H1 (cell line): ENCODE results near the gene TMEM254. TPM values are rescaled to one million over a fixed set of nuclear protein-coding genes. Genes with fewer than 3 reads are reported as not detected.
A peak's percentile ranks its signal among the peaks of the same experiment; 100 is the strongest.
"Not testable (repeated sequence)": the region's sequence is repeated elsewhere in the genome, so short reads cannot be mapped to it uniquely, and the experiment has no call there.

Experiments
- CTCF ChIA-PET: fragments of 300-600 bp; sonication (Branson Sonifier 250); formaldehyde crosslinking; loops from one replicate; lab custom pipeline; 2021; ENCODE audit not compliant: partially characterized antibody; lab: Charles Lee
- POLR2A ChIA-PET: fragments of 300-600 bp; sonication (Branson Sonifier 250); formaldehyde crosslinking; loops from one replicate; lab custom pipeline; 2021; ENCODE audit warnings: inconsistent platforms; ENCODE audit not compliant: partially characterized antibody; lab: Charles Lee
- DNase-seq, 2 experiments: peaks; one replicate each; pipeline versions ENCODE4 v3.0.0 to v3.0.0-alpha.2; 2010 to 2022; ENCODE audit warnings: low spot score in 2 of 2, low read depth in 1 of 2, mixed read lengths in 1 of 2
- FAIRE-seq: peaks from 2 replicates; lab custom pipeline; 2011; peaks lifted over from hg19 to GRCh38; lab: Jason Lieb, UNC
- H2AFZ ChIP-seq: 2 replicates; pipeline ENCODE4 v1.8.1; 2012; ENCODE audit warnings: low read length, inconsistent platforms
- H2AK5ac ChIP-seq: 2 replicates; pipeline ENCODE4 v1.6.1; 2013; ENCODE audit warnings: low read depth, low read length
- H2BK120ac ChIP-seq: replicated peaks from 2 replicates; pipeline ENCODE3; 2013; ENCODE audit warnings: low read depth, low read length, inconsistent platforms
- H2BK12ac ChIP-seq: 2 replicates; pipeline ENCODE4 v1.6.1; 2013; ENCODE audit warnings: low read depth, low read length
- H2BK15ac ChIP-seq: 2 replicates; pipeline ENCODE4 v1.6.1; 2013; ENCODE audit warnings: low read length
- H2BK20ac ChIP-seq: 2 replicates; pipeline ENCODE4 v1.6.1; 2013; ENCODE audit warnings: low read length
- H2BK5ac ChIP-seq: 2 replicates; pipeline ENCODE4 v1.6.1; 2013; ENCODE audit warnings: low read depth, low read length
- H3K14ac ChIP-seq: 2 replicates; pipeline ENCODE4 v1.6.1; 2013; ENCODE audit warnings: inconsistent platforms; ENCODE audit not compliant: insufficient read length
- H3K18ac ChIP-seq: 2 replicates; pipeline ENCODE4 v1.6.1; 2013; ENCODE audit warnings: low read length; ENCODE audit errors: extremely low read depth
- H3K23ac ChIP-seq: 2 replicates; pipeline ENCODE4 v1.6.1; 2013; ENCODE audit warnings: inconsistent platforms; ENCODE audit not compliant: insufficient read length
- H3K23me2 ChIP-seq: 2 replicates; pipeline ENCODE4 v1.6.1; 2013; ENCODE audit warnings: low read depth, low read length
- H3K27ac ChIP-seq: 2 replicates; pipeline ENCODE4 v1.6.1; 2011; ENCODE audit warnings: low read depth, low read length, inconsistent platforms
- H3K27me3 ChIP-seq, 4 experiments: replicated peaks in 1 of 4; 1 replicate in 1 of 4; 2 replicates in 3 of 4; pipeline versions ENCODE4 v1.6.1 to v1.8.1; 2011 to 2013; ENCODE audit warnings: low read length in 3 of 4, mild to moderate bottlenecking in 3 of 4, inconsistent platforms in 2 of 4, mixed read lengths in 2 of 4, moderate library complexity in 1 of 4; ENCODE audit not compliant: control insufficient read depth in 3 of 4, insufficient read depth in 3 of 4; ENCODE audit errors: extremely low read depth in 1 of 4
- H3K36me3 ChIP-seq, 4 experiments: 2 replicates each; pipeline versions ENCODE4 v1.6.1 to v1.8.1; 2011 to 2013; ENCODE audit warnings: mild to moderate bottlenecking in 4 of 4, low read length in 3 of 4, moderate library complexity in 2 of 4, control low read depth in 1 of 4, inconsistent platforms in 1 of 4; ENCODE audit not compliant: insufficient read depth in 4 of 4, control insufficient read depth in 2 of 4
- H3K4ac ChIP-seq: replicated peaks from 2 replicates; pipeline ENCODE3; 2013; ENCODE audit warnings: low read length, low read depth, mixed read lengths, inconsistent platforms; ENCODE audit not compliant: insufficient read length
- H3K4me1 ChIP-seq, 4 experiments: replicated peaks in 1 of 4; 1 replicate in 1 of 4; 2 replicates in 3 of 4; pipeline versions ENCODE4 v1.6.1 to v1.8.1; 2011 to 2013; ENCODE audit warnings: low read length in 3 of 4, inconsistent platforms in 2 of 4, mixed read lengths in 1 of 4; ENCODE audit not compliant: insufficient read depth in 4 of 4, control insufficient read depth in 3 of 4
- H3K4me2 ChIP-seq, 2 experiments: 2 replicates each; pipeline versions ENCODE4 v1.6.1 to v1.8.1; 2011 to 2013; ENCODE audit warnings: low read depth in 2 of 2, low read length in 2 of 2, control low read depth in 1 of 2, inconsistent platforms in 1 of 2, mild to moderate bottlenecking in 1 of 2; ENCODE audit not compliant: insufficient read depth in 1 of 2
- H3K4me3 ChIP-seq, 4 experiments: fragments of 200-600, 300-600 bp in 1 of 4; sonication (generic), shearing (Covaris generic), sonication (Bioruptor Twin) in 1 of 4; 2 replicates each; pipeline versions ENCODE4 v1.5.1 to v1.8.1; 2011 to 2016; ENCODE audit warnings: low read length in 4 of 4, low read depth in 3 of 4, control low read depth in 2 of 4, inconsistent platforms in 2 of 4, mild to moderate bottlenecking in 2 of 4, mixed read lengths in 1 of 4, moderate library complexity in 1 of 4; ENCODE audit not compliant: insufficient read depth in 2 of 4; ENCODE audit errors: extremely low read depth in 1 of 4
- H3K56ac ChIP-seq: replicated peaks from 2 replicates; pipeline ENCODE3; 2013; ENCODE audit warnings: low read depth, mild to moderate bottlenecking, mixed read lengths, low read length, inconsistent platforms; ENCODE audit not compliant: insufficient read length
- H3K79me1 ChIP-seq: 2 replicates; pipeline ENCODE4 v1.6.1; 2013; ENCODE audit warnings: low read depth, low read length, control low read depth
- H3K79me2 ChIP-seq, 2 experiments: 2 replicates each; pipeline versions ENCODE4 v1.6.1 to v1.8.1; 2012 to 2013; ENCODE audit warnings: low read length in 2 of 2, mild to moderate bottlenecking in 2 of 2, inconsistent platforms in 1 of 2; ENCODE audit not compliant: insufficient read depth in 2 of 2, control insufficient read depth in 1 of 2
- H3K9ac ChIP-seq, 4 experiments: replicated peaks in 1 of 4; 1 replicate in 1 of 4; 2 replicates in 3 of 4; pipeline versions ENCODE4 v1.6.1 to v1.8.1; 2011 to 2013; ENCODE audit warnings: low read depth in 3 of 4, low read length in 3 of 4, control low read depth in 2 of 4, mild to moderate bottlenecking in 2 of 4, moderate library complexity in 2 of 4, inconsistent platforms in 1 of 4; ENCODE audit errors: extremely low read depth in 1 of 4
- H3K9me3 ChIP-seq, 2 experiments: 2 replicates each; pipeline versions ENCODE4 v1.6.1 to v1.8.1; 2012 to 2013; ENCODE audit warnings: mild to moderate bottlenecking in 2 of 2, moderate library complexity in 2 of 2, control low read depth in 1 of 2, inconsistent platforms in 1 of 2, low read depth in 1 of 2, low read length in 1 of 2, mixed read lengths in 1 of 2; ENCODE audit not compliant: insufficient read depth in 2 of 2
- H4K20me1 ChIP-seq, 2 experiments: replicated peaks in 1 of 2; 2 replicates each; pipeline versions ENCODE3 to v1.8.1; 2011 to 2013; ENCODE audit warnings: inconsistent platforms in 2 of 2, low read length in 2 of 2, mild to moderate bottlenecking in 1 of 2; ENCODE audit not compliant: insufficient read depth in 2 of 2, control insufficient read depth in 1 of 2
- H4K5ac ChIP-seq: 2 replicates; pipeline ENCODE4 v1.6.1; 2013; ENCODE audit warnings: low read length, low read depth, mixed read lengths, inconsistent platforms; ENCODE audit not compliant: insufficient read length
- H4K8ac ChIP-seq: 2 replicates; pipeline ENCODE4 v1.8.0; 2013; ENCODE audit warnings: mild to moderate bottlenecking, moderate library complexity, low read length, inconsistent platforms; ENCODE audit not compliant: insufficient read depth; ENCODE audit errors: extremely low read depth
- H4K91ac ChIP-seq: replicated peaks from 2 replicates; pipeline ENCODE3; 2013; ENCODE audit warnings: low read length, mixed read lengths, inconsistent platforms; ENCODE audit not compliant: insufficient read length
- polyA plus RNA-seq, 7 experiments: library from polyadenylated mRNA; depleted of rRNA in 3 of 7; stranded (reverse) in 5 of 7; unstranded in 2 of 7; fragments of >200 nt in 5 of 7; fragments of 200-250 nt in 2 of 7; gene quantifications; 1 replicate in 5 of 7; 2 replicates in 1 of 7; 4 replicates in 1 of 7; pipeline versions ENCODE4 v1.2.1 to v1.2.3, GENCODE V29; 2011 to 2013; ENCODE audit warnings: missing spikeins in 2 of 7, mixed read lengths in 2 of 7
- total RNA-seq: library from RNA; stranded (reverse); fragmentation: NEBNext Ultra II Directional; extraction: Animal tissue kit (Norgen Biotek cat#: 25700); gene quantifications from 2 replicates; pipeline ENCODE4 v1.2.1, GENCODE V29; 2021

The TMEM254 gene
- total and polyA plus RNA-seq, 2 of the 8 experiments (the other 6 are each of a cell fraction or from before 2014, with no cell fraction given), result 26.9 to 61.2 TPM

DNA sequence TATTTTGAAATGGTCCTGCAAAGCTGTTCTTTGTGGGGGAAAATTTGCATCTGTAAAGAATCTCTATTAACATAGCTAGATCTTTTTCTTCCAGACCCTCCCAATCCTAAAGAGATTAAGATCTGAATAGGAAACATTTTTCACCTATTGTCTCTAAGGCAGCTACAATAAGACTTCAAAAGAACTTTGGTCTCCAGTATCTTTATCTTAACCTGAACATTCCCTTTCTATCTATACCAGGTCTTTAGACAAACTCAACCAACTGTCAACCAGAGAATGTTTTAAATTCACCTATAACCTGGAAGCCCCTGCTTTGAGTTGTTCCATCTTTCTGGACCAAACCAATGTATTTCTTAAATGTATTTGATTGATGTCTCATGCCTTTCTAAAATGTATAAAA lies 10.6 kb upstream of the TMEM254 start:
- H3K36me3 ChIP-seq, H3K9ac ChIP-seq, H3K23me2 ChIP-seq, H3K27me3 ChIP-seq, H3K18ac ChIP-seq, H3K79me2 ChIP-seq, H3K9me3 ChIP-seq, H3K23ac ChIP-seq, H3K27ac ChIP-seq, H2BK12ac ChIP-seq, H2AK5ac ChIP-seq, H2BK15ac ChIP-seq, DNase-seq, FAIRE-seq, H3K14ac ChIP-seq, H4K8ac ChIP-seq, H3K56ac ChIP-seq, H2AFZ ChIP-seq, H4K5ac ChIP-seq, H2BK120ac ChIP-seq, H4K20me1 ChIP-seq, H4K91ac ChIP-seq, H3K4ac ChIP-seq, H3K79me1 ChIP-seq: not testable (repeated sequence)
- peak overlapping the region; percentile 84; the same call in 1 of the 2 replicates for H2BK5ac ChIP-seq
- peaks cover 5 to 21% (median 9%) of the 10 kb centered on the region in 4 experiments for H3K4me1 ChIP-seq
- 0 out of 2 replicates have a peak overlapping the region, but pooled peaks have one; percentile 61 for H2BK20ac ChIP-seq
- peak overlapping the region in 1 of 4 experiments; percentile 31; a peak in 1 of 8 replicates for H3K4me3 ChIP-seq
- ChIA-PET POLR2A (interaction anchor here (0.9 to 6.1 kb wide), 3 partner anchors 11 to 64 kb away, joined by 3 to 31 read pairs (median 4); partner anchors contain the start of gene TMEM254), CTCF (interaction anchor here (0.7 to 5.0 kb wide), 9 partner anchors 9 to 76 kb away, joined by 3 to 30 read pairs (median 4); no protein-coding TSS in a partner anchor)
- peak overlapping the region; percentile 26 to 39; a peak in 3 of 4 replicates for H3K4me2 ChIP-seq
